HG03108 (cell line): ENCODE measurements around the gene HNRNPR.
"Not testable (repeated sequence)": the region's sequence is repeated elsewhere in the genome, so short reads cannot be mapped to it uniquely, and the experiment has no call there.

Experiments
- ATAC-seq: cut with Tn5 transposase; IDR thresholded peaks from one replicate; pipeline ENCODE4 v1.9.1; 2021; ENCODE audit warnings: moderate library complexity; ENCODE audit not compliant: unreplicated experiment

HNRNPR gene

GRCh38 chr1:23257371-23257770, 86.7 kb downstream of the HNRNPR start:
- not testable (repeated sequence) for ATAC-seq
